ENCODE measurements around the gene RECQL5.

Gene RECQL5

GRCh38 chr17:75649687-75650086 is 17.3 kb downstream of the RECQL5 start:
- no peak overlapping the region for H3K9ac ChIP-seq (ENCODE audit: low read depth, low read length)
- TF ChIP-seq EZH2 (IDR thresholded peaks at IDR 0.05; ENCODE audit: borderline replicate concordance, low read depth, low read length, severe bottlenecking), result no peak
- TF ChIP-seq CTCF (IDR thresholded peaks at IDR 0.05; ENCODE audit: borderline replicate concordance, extremely low read depth, low read length, poor library complexity, severe bottlenecking), result no peak
- ATAC-seq (ENCODE audit: insufficient read depth, low read depth) (no peak), DNase-seq (no peak)
- H3K4me1 ChIP-seq (ENCODE audit: insufficient read depth, low read length), result no peaks in the 10 kb centered on the region
- H3K27ac ChIP-seq (ENCODE audit: low read length), result no peak overlapping the region
- H3K4me2 ChIP-seq (ENCODE audit: insufficient read depth, low read length), result no peak overlapping the region
- no peaks in the 10 kb centered on the region for H3K79me2 ChIP-seq (ENCODE audit: insufficient read depth, low read length)
- H4K20me1 ChIP-seq (ENCODE audit: insufficient read depth, low read length), result no peaks in the 10 kb centered on the region
- H2AFZ ChIP-seq (ENCODE audit: low read depth, low read length), result no peak overlapping the region
- peaks cover 33% of the 10 kb centered on the region for H3K36me3 ChIP-seq (ENCODE audit: insufficient read depth, low read length)
- H3K4me3 ChIP-seq (ENCODE audit: low read depth in 1 of 2, low read length in 2 of 2), result no peak overlapping the region
- no peaks in the 10 kb centered on the region for H3K9me3 ChIP-seq (ENCODE audit: insufficient read depth, low read length, severe bottlenecking)
- no peaks in the 10 kb centered on the region for H3K27me3 ChIP-seq (ENCODE audit: insufficient read depth, low read length, poor library complexity)

- Histone ChIP-seq H3K27me3 (ENCODE audit: insufficient read depth, low read length, poor library complexity) (no peaks in the 10 kb centered on the region), H2AFZ (ENCODE audit: low read depth, low read length) (no peak overlapping the region), H3K9ac (ENCODE audit: low read depth, low read length) (no peak overlapping the region), H3K4me2 (ENCODE audit: insufficient read depth, low read length) (no peak overlapping the region), H3K4me1 (ENCODE audit: insufficient read depth, low read length) (no peaks in the 10 kb centered on the region), H3K4me3 (ENCODE audit: low read depth in 1 of 2, low read length in 2 of 2) (no peak overlapping the region), H4K20me1 (ENCODE audit: insufficient read depth, low read length) (no peaks in the 10 kb centered on the region), H3K36me3 (ENCODE audit: insufficient read depth, low read length) (peaks cover 30% of the 10 kb centered on the region), H3K79me2 (ENCODE audit: insufficient read depth, low read length) (no peaks in the 10 kb centered on the region), H3K9me3 (ENCODE audit: insufficient read depth, low read length, severe bottlenecking) (no peaks in the 10 kb centered on the region), H3K27ac (ENCODE audit: low read length) (no peak overlapping the region)
- TF ChIP-seq EZH2 (IDR thresholded peaks at IDR 0.05; ENCODE audit: borderline replicate concordance, low read depth, low read length, severe bottlenecking) (no peak), CTCF (IDR thresholded peaks at IDR 0.05; ENCODE audit: borderline replicate concordance, extremely low read depth, low read length, poor library complexity, severe bottlenecking) (no peak)
- DNase-seq (no peak), ATAC-seq (ENCODE audit: insufficient read depth, low read depth) (no peak)
Measured at GRCh38 chr17:75647921-75648320, 19.0 kb downstream of the RECQL5 start.

GRCh38 chr17:75647061-75647460 is 19.9 kb downstream of the RECQL5 start:
- ATAC-seq (ENCODE audit: insufficient read depth, low read depth) (no peak), DNase-seq (no peak)
- Histone ChIP-seq H3K9me3 (ENCODE audit: insufficient read depth, low read length, severe bottlenecking) (no peaks in the 10 kb centered on the region), H3K9ac (ENCODE audit: low read depth, low read length) (no peak overlapping the region), H2AFZ (ENCODE audit: low read depth, low read length) (no peak overlapping the region), H4K20me1 (ENCODE audit: insufficient read depth, low read length) (no peaks in the 10 kb centered on the region), H3K36me3 (ENCODE audit: insufficient read depth, low read length) (peaks cover 26% of the 10 kb centered on the region), H3K4me1 (ENCODE audit: insufficient read depth, low read length) (no peaks in the 10 kb centered on the region), H3K27me3 (ENCODE audit: insufficient read depth, low read length, poor library complexity) (no peaks in the 10 kb centered on the region), H3K27ac (ENCODE audit: low read length) (no peak overlapping the region), H3K4me2 (ENCODE audit: insufficient read depth, low read length) (no peak overlapping the region), H3K79me2 (ENCODE audit: insufficient read depth, low read length) (no peaks in the 10 kb centered on the region), H3K4me3 (ENCODE audit: low read depth in 1 of 2, low read length in 2 of 2) (no peak overlapping the region)
- TF ChIP-seq CTCF (IDR thresholded peaks at IDR 0.05; ENCODE audit: borderline replicate concordance, extremely low read depth, low read length, poor library complexity, severe bottlenecking), result no peak
- TF ChIP-seq EZH2 (IDR thresholded peaks at IDR 0.05; ENCODE audit: borderline replicate concordance, low read depth, low read length, severe bottlenecking), result no peak

- peaks cover 26% of the 10 kb centered on the region for H3K36me3 ChIP-seq (ENCODE audit: insufficient read depth, low read length)
- H3K27me3 ChIP-seq (ENCODE audit: insufficient read depth, low read length, poor library complexity), result no peaks in the 10 kb centered on the region
- DNase-seq (no peak), ATAC-seq (ENCODE audit: insufficient read depth, low read depth) (no peak)
- H3K4me2 ChIP-seq (ENCODE audit: insufficient read depth, low read length), result no peak overlapping the region
- H3K27ac ChIP-seq (ENCODE audit: low read length), result no peak overlapping the region
- H2AFZ ChIP-seq (ENCODE audit: low read depth, low read length), result no peak overlapping the region
- TF ChIP-seq EZH2 (IDR thresholded peaks at IDR 0.05; ENCODE audit: borderline replicate concordance, low read depth, low read length, severe bottlenecking), result no peak
- no peak for TF ChIP-seq CTCF (IDR thresholded peaks at IDR 0.05; ENCODE audit: borderline replicate concordance, extremely low read depth, low read length, poor library complexity, severe bottlenecking)
- no peaks in the 10 kb centered on the region for H3K4me1 ChIP-seq (ENCODE audit: insufficient read depth, low read length)
- no peaks in the 10 kb centered on the region for H3K79me2 ChIP-seq (ENCODE audit: insufficient read depth, low read length)
- H4K20me1 ChIP-seq (ENCODE audit: insufficient read depth, low read length), result no peaks in the 10 kb centered on the region
- H3K9ac ChIP-seq (ENCODE audit: low read depth, low read length), result no peak overlapping the region
- no peak overlapping the region for H3K4me3 ChIP-seq (ENCODE audit: low read depth in 1 of 2, low read length in 2 of 2)
- H3K9me3 ChIP-seq (ENCODE audit: insufficient read depth, low read length, severe bottlenecking), result no peaks in the 10 kb centered on the region
Measured at GRCh38 chr17:75646638-75646992, 20.3 kb downstream of the RECQL5 start.
